GM12878 (cell line): ENCODE data around the gene LHFPL3. TPM values are rescaled to one million over a fixed set of nuclear protein-coding genes. Genes with fewer than 3 reads are reported as not detected.

Experiments used
- ATAC-seq: fragments of 200-7000 bp; cut with Tn5 transposase; 3 replicates; pipeline ENCODE4 v1.9.1; 2020; ENCODE audit warnings: mild to moderate bottlenecking, moderate library complexity
- BruUV-seq: library from RNA; stranded (reverse); fragments of 400-500 nt; replicated peaks from 2 replicates; lab custom pipeline; 2021; lab: Mats Ljungman, UMichigan
- CTCF ChIA-PET: fragments of 300-600 bp; sonication (Branson Sonifier 250); formaldehyde crosslinking; extraction: SDS; loops from one replicate; lab custom pipeline; 2021; ENCODE audit warnings: inconsistent platforms; lab: Yijun Ruan, JAX
- POLR2A ChIA-PET: fragments of 350-600 bp; formaldehyde crosslinking; extraction: SDS; loops from one replicate; lab custom pipeline; 2021; ENCODE audit warnings: inconsistent platforms; lab: Charles Lee
- RAD21 ChIA-PET: fragments of 300-600 bp; sonication (Branson Sonifier 250); formaldehyde crosslinking; loops from one replicate; lab custom pipeline; 2023; ENCODE audit warnings: antibody characterized with exemption; ENCODE audit not compliant: unreplicated experiment; lab: Charles Lee
- SMC1A ChIA-PET: fragments of 300-600 bp; sonication (Branson Sonifier 250); formaldehyde crosslinking; loops from one replicate; lab custom pipeline; 2023; ENCODE audit not compliant: unreplicated experiment, uncharacterized antibody; lab: Charles Lee
- DNase-seq: peaks from one replicate; pipeline ENCODE4 v3.0.0-alpha.2; 2011; ENCODE audit warnings: low read depth, low spot score
- FAIRE-seq: peaks from 3 replicates; lab custom pipeline; 2011; peaks lifted over from hg19 to GRCh38; lab: Jason Lieb, UNC
- H2AFZ ChIP-seq: 2 replicates; pipeline ENCODE4 v1.6.0; 2011; ENCODE audit warnings: low read depth, low read length, control low read depth; ENCODE audit not compliant: control insufficient read depth
- H3K27ac ChIP-seq: 2 replicates; pipeline ENCODE4 v1.5.1; 2011; ENCODE audit warnings: control low read depth; ENCODE audit not compliant: control insufficient read depth, insufficient read depth
- H3K27me3 ChIP-seq, 2 experiments: replicated peaks in 1 of 2; 2 replicates each; pipeline versions ENCODE4 v1.6.0 to v1.6.1; 2011; ENCODE audit warnings: low read length in 1 of 2; ENCODE audit not compliant: control insufficient read depth in 2 of 2, insufficient read depth in 2 of 2
- H3K36me3 ChIP-seq, 2 experiments: 2 replicates each; pipeline ENCODE4 v1.5.1; 2011; ENCODE audit warnings: low read length in 1 of 2; ENCODE audit not compliant: control insufficient read depth in 2 of 2, insufficient read depth in 2 of 2
- H3K4me1 ChIP-seq: 2 replicates; pipeline ENCODE4 v1.6.1; 2011; ENCODE audit warnings: mild to moderate bottlenecking, low read length, moderate library complexity, mixed read lengths; ENCODE audit not compliant: control insufficient read depth, insufficient read depth
- H3K4me2 ChIP-seq: 2 replicates; pipeline ENCODE4 v1.6.0; 2011; ENCODE audit warnings: control low read depth; ENCODE audit not compliant: control insufficient read depth, insufficient read depth
- H3K4me3 ChIP-seq: fragments of 200-600 bp; sonication (generic); 2 replicates; pipeline ENCODE4 v1.5.1; 2016
- H3K79me2 ChIP-seq: 2 replicates; pipeline ENCODE4 v1.6.0; 2011; ENCODE audit warnings: low read length; ENCODE audit not compliant: control insufficient read depth, insufficient read depth
- H3K9ac ChIP-seq: 2 replicates; pipeline ENCODE4 v1.8.0; 2011; ENCODE audit warnings: low read length, control low read depth, mixed read lengths; ENCODE audit not compliant: control insufficient read depth, insufficient read depth
- H3K9me3 ChIP-seq: replicated peaks from 3 replicates; pipeline ENCODE4 v1.5.1; 2011; ENCODE audit warnings: mild to moderate bottlenecking, low read length; ENCODE audit not compliant: control insufficient read depth, insufficient read depth
- H4K20me1 ChIP-seq: 2 replicates; pipeline ENCODE4 v1.6.0; 2011; ENCODE audit not compliant: control insufficient read depth, insufficient read depth
- ATF7 ChIP-seq: fragments of 450-650 bp; IDR thresholded peaks from 2 replicates; pipeline ENCODE4 v1.6.1; 2016; ENCODE audit warnings: low read depth, mild to moderate bottlenecking
- CBFB ChIP-seq: IDR thresholded peaks from 2 replicates; pipeline ENCODE4 v1.6.1; 2016; ENCODE audit warnings: antibody characterized with exemption, low read depth
- EP300 ChIP-seq, 2 experiments: fragments of 150-350 bp in 1 of 2; IDR thresholded peaks; 2 replicates each; pipeline ENCODE4 v1.6.1; 2011 to 2012; ENCODE audit warnings: low read depth in 2 of 2, low read length in 2 of 2, borderline replicate concordance in 1 of 2, improper control_type of control experiment in 1 of 2, inconsistent platforms in 1 of 2; ENCODE audit not compliant: control insufficient read depth in 1 of 2
- EZH2 ChIP-seq: IDR thresholded peaks from 2 replicates; pipeline ENCODE4 v1.6.1; 2012; ENCODE audit warnings: low read depth, mild to moderate bottlenecking, control low read depth, inconsistent platforms, low read length, borderline replicate concordance; ENCODE audit not compliant: control insufficient read depth
- GABPA ChIP-seq: IDR thresholded peaks from 2 replicates; pipeline ENCODE4 v1.6.1; 2014; ENCODE audit warnings: antibody characterized with exemption, low read depth, mild to moderate bottlenecking, inconsistent platforms
- MXI1 ChIP-seq: fragments of 150-350 bp; IDR thresholded peaks from 2 replicates; pipeline ENCODE4 v1.6.1; 2011; ENCODE audit warnings: low read depth, mild to moderate bottlenecking, inconsistent platforms, low read length, improper control_type of control experiment
- RCOR1 ChIP-seq: conservative IDR thresholded peaks from 2 replicates; pipeline ENCODE4 v1.6.1; 2012; ENCODE audit warnings: low read depth, low read length, improper control_type of control experiment
- RELA ChIP-seq: fragments of 450-650 bp; IDR thresholded peaks from 2 replicates; pipeline ENCODE4 v1.8.0; 2014; ENCODE audit warnings: borderline replicate concordance; ENCODE audit not compliant: partially characterized antibody
- RUNX3 ChIP-seq: IDR thresholded peaks from 2 replicates; pipeline ENCODE4 v1.6.1; 2012; ENCODE audit warnings: low read length, inconsistent platforms
- YBX1 ChIP-seq: fragments of 450-650 bp; IDR thresholded peaks from 2 replicates; pipeline ENCODE4 v1.6.1; 2016; ENCODE audit warnings: antibody characterized with exemption
- ZBED1 ChIP-seq: IDR thresholded peaks from 2 replicates; pipeline ENCODE4 v1.6.1; 2016; ENCODE audit warnings: borderline replicate concordance
- ZZZ3 ChIP-seq: IDR thresholded peaks from 2 replicates; pipeline ENCODE4 v1.6.1; 2011; ENCODE audit warnings: low read depth; ENCODE audit not compliant: control insufficient read depth, insufficient read length
- WGBS: methylation state at CpG from one replicate; pipeline ENCODE4 v1.1.6; 2016; ENCODE audit warnings: low lambda C conversion rate; ENCODE audit not compliant: insufficient replicate concordance, insufficient coverage; ENCODE audit errors: missing lambda C conversion rate; 5-methylcytosine and 5-hydroxymethylcytosine counted together
- in situ Hi-C: fragments of 300-500 bp; cut with MboI; formaldehyde crosslinking; loops from 9 replicates; pipeline ENCODE4 v1.14.3; 2018; ENCODE audit warnings: mixed read lengths
- intact Hi-C: fragments of 100-400 bp; cut with micrococcal nuclease; formaldehyde crosslinking; loops from one replicate; pipeline ENCODE4 v1.14.2; 2022; ENCODE audit not compliant: unreplicated experiment
- polyA plus RNA-seq, 11 experiments: library from polyadenylated mRNA; depleted of rRNA in 4 of 11; unstranded in 6 of 11; stranded (reverse) in 5 of 11; fragments of >200 nt; fragmentation: Nextera tagmentation in 4 of 11; fragmentation: Illumina TruSeq in 1 of 11; extraction: Ambion mirVana in 4 of 11; extraction: Trizol in 1 of 11; gene quantifications; 1 replicate in 1 of 11; 2 replicates in 10 of 11; pipeline versions ENCODE4 v1.2.1 to v1.2.3, GENCODE V29; 2011 to 2016; ENCODE audit warnings: inconsistent platforms in 2 of 11, missing spikeins in 2 of 11, low read depth in 1 of 11
- total RNA-seq, 4 experiments: library from RNA; depleted of rRNA in 3 of 4; stranded (reverse); fragments of >200 nt in 3 of 4; fragmentation: Illumina TruSeq in 1 of 4; extraction: Trizol in 1 of 4; gene quantifications; 2 replicates each; pipeline versions ENCODE4 v1.2.1 to v1.2.3, GENCODE V29; 2013 to 2021
- TF ChIP-seq, protein P1 (sequence below): fragments of 450-650 bp; IDR thresholded peaks from 2 replicates; pipeline ENCODE4 v1.6.1; 2017; ENCODE audit warnings: mild to moderate bottlenecking, moderate library complexity
- TF ChIP-seq, protein P2 (sequence below): fragments of 450-650 bp; IDR thresholded peaks from 2 replicates; pipeline ENCODE4 v1.6.1; 2016; ENCODE audit warnings: mild to moderate bottlenecking, moderate library complexity, borderline replicate concordance
- TF ChIP-seq, protein P3 (sequence below): IDR thresholded peaks from 2 replicates; pipeline ENCODE4 v1.6.1; 2012; ENCODE audit warnings: low read depth, low read length, improper control_type of control experiment

Gene LHFPL3
- total and polyA plus RNA-seq, 10 of the 15 experiments (the other 5 are each of a cell fraction or from before 2014, with no cell fraction given), result 0.09 TPM; not detected in 9

DNA sequence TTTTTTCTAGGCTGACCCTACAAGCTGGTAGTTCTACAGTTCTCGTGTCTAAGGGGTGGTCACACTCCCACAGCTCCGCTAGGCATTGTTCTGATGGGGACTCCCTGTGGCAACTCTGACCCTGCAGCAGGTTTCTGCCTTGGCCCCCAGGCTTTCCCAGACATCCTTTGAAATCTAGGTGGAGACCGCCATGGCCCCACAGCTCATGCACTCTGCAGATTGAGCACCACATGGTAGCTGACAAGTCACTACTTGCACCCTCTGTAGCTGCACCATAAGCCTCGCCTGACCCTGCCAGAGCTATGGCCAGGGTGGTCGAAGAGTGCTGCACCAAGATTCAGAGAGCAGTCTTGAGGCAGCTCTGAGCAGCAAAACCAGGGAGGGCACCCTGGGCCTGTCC, 275.6 kb downstream of the LHFPL3 start:
- 0% methylated on average over 5 of the region's 5 CpGs for WGBS
- ChIA-PET POLR2A (no interaction called here), CTCF (no interaction called here), SMC1A (no interaction called here), RAD21 (no interaction called here)
- Histone ChIP-seq H3K36me3 (no peaks in the 10 kb centered on the region), H4K20me1 (no peaks in the 10 kb centered on the region), H3K9ac (no peak overlapping the region), H3K27ac (no peak overlapping the region), H3K27me3 (no peaks in the 10 kb centered on the region; a peak in 2 of 4 replicates), H3K9me3 (no peaks in the 10 kb centered on the region), H3K4me1 (no peaks in the 10 kb centered on the region), H2AFZ (no peak overlapping the region), H3K4me2 (no peak overlapping the region), H3K4me3 (no peak overlapping the region), H3K79me2 (no peaks in the 10 kb centered on the region)
- FAIRE-seq, result no peak
- in situ Hi-C loops, result no loop called here
- ATAC-seq, result no peak
- TF ChIP-seq, protein P1, sequence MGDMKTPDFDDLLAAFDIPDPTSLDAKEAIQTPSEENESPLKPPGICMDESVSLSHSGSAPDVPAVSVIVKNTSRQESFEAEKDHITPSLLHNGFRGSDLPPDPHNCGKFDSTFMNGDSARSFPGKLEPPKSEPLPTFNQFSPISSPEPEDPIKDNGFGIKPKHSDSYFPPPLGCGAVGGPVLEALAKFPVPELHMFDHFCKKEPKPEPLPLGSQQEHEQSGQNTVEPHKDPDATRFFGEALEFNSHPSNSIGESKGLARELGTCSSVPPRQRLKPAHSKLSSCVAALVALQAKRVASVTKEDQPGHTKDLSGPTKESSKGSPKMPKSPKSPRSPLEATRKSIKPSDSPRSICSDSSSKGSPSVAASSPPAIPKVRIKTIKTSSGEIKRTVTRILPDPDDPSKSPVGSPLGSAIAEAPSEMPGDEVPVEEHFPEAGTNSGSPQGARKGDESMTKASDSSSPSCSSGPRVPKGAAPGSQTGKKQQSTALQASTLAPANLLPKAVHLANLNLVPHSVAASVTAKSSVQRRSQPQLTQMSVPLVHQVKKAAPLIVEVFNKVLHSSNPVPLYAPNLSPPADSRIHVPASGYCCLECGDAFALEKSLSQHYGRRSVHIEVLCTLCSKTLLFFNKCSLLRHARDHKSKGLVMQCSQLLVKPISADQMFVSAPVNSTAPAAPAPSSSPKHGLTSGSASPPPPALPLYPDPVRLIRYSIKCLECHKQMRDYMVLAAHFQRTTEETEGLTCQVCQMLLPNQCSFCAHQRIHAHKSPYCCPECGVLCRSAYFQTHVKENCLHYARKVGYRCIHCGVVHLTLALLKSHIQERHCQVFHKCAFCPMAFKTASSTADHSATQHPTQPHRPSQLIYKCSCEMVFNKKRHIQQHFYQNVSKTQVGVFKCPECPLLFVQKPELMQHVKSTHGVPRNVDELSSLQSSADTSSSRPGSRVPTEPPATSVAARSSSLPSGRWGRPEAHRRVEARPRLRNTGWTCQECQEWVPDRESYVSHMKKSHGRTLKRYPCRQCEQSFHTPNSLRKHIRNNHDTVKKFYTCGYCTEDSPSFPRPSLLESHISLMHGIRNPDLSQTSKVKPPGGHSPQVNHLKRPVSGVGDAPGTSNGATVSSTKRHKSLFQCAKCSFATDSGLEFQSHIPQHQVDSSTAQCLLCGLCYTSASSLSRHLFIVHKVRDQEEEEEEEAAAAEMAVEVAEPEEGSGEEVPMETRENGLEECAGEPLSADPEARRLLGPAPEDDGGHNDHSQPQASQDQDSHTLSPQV, result no peak
- TF ChIP-seq ATF7, result no peak
- no peak for TF ChIP-seq RCOR1
- TF ChIP-seq RELA, result no peak
- TF ChIP-seq YBX1, result no peak
- no peak for TF ChIP-seq MXI1
- no peak for TF ChIP-seq ZBED1
- TF ChIP-seq, protein P2, sequence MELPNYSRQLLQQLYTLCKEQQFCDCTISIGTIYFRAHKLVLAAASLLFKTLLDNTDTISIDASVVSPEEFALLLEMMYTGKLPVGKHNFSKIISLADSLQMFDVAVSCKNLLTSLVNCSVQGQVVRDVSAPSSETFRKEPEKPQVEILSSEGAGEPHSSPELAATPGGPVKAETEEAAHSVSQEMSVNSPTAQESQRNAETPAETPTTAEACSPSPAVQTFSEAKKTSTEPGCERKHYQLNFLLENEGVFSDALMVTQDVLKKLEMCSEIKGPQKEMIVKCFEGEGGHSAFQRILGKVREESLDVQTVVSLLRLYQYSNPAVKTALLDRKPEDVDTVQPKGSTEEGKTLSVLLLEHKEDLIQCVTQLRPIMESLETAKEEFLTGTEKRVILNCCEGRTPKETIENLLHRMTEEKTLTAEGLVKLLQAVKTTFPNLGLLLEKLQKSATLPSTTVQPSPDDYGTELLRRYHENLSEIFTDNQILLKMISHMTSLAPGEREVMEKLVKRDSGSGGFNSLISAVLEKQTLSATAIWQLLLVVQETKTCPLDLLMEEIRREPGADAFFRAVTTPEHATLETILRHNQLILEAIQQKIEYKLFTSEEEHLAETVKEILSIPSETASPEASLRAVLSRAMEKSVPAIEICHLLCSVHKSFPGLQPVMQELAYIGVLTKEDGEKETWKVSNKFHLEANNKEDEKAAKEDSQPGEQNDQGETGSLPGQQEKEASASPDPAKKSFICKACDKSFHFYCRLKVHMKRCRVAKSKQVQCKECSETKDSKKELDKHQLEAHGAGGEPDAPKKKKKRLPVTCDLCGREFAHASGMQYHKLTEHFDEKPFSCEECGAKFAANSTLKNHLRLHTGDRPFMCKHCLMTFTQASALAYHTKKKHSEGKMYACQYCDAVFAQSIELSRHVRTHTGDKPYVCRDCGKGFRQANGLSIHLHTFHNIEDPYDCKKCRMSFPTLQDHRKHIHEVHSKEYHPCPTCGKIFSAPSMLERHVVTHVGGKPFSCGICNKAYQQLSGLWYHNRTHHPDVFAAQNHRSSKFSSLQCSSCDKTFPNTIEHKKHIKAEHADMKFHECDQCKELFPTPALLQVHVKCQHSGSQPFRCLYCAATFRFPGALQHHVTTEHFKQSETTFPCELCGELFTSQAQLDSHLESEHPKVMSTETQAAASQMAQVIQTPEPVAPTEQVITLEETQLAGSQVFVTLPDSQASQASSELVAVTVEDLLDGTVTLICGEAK, result no peak
- TF ChIP-seq, protein P3, sequence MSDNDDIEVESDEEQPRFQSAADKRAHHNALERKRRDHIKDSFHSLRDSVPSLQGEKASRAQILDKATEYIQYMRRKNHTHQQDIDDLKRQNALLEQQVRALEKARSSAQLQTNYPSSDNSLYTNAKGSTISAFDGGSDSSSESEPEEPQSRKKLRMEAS, result no peak
- TF ChIP-seq GABPA, result no peak
- no peak for TF ChIP-seq ZZZ3
- TF ChIP-seq RUNX3, result no peak
- no peak for TF ChIP-seq EP300 (IDR thresholded peaks at IDR 0.05; ENCODE audit: borderline replicate concordance in 1 of 2, control insufficient read depth in 1 of 2, low read depth in 2 of 2, low read length in 2 of 2)
- no peak for TF ChIP-seq CBFB
- no peak for TF ChIP-seq EZH2
- no TSS peak for BruUV-seq
- DNase-seq, result no peak
- intact Hi-C loops, result no loop called here
